NB4 (cell line): Measurements from ENCODE around the gene PHF12.

ENCODE experiments used
- POLR2A ChIP-seq: IDR thresholded peaks from 2 replicates; pipeline ENCODE4 v1.6.1; 2011; ENCODE audit warnings: mild to moderate bottlenecking; ENCODE audit not compliant: insufficient read length; ENCODE audit errors: extremely low read depth
- TF ChIP-seq, protein P1 (sequence below): IDR thresholded peaks from one replicate; pipeline ENCODE4 v1.5.1; 2012; ENCODE audit warnings: low read depth, low read length
- TF ChIP-seq, protein P2 (sequence below): IDR thresholded peaks from 2 replicates; pipeline ENCODE4 v1.6.1; 2011; ENCODE audit warnings: low read depth, low read length

DNA sequence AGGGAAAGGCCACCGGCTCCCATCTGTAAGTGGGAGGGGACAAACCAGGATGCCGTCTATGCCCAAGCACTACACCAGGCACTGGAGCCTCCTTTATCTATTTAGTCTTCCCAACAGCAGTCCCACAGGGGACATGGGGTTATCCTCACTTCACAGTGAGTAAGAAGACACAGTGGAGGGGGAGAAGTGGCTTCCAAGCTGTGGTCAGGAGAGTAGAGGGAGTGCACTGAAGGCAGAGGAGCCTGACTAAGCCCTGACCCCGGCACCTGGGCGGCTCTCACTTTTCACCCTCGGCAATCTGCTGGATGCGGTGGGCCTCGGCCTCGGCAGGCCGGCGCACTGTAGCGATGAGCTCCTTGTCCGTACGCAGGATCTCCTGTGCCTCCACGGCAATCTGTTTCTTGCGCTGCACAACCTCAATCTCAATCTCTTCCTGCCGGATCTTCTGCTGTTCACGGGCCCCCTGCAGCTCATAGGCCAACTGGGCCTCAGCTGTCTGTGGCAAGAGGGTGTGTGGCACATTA is 69.7 kb downstream of the PHF12 start:
- TF ChIP-seq POLR2A = no peak
- TF ChIP-seq, protein P1, sequence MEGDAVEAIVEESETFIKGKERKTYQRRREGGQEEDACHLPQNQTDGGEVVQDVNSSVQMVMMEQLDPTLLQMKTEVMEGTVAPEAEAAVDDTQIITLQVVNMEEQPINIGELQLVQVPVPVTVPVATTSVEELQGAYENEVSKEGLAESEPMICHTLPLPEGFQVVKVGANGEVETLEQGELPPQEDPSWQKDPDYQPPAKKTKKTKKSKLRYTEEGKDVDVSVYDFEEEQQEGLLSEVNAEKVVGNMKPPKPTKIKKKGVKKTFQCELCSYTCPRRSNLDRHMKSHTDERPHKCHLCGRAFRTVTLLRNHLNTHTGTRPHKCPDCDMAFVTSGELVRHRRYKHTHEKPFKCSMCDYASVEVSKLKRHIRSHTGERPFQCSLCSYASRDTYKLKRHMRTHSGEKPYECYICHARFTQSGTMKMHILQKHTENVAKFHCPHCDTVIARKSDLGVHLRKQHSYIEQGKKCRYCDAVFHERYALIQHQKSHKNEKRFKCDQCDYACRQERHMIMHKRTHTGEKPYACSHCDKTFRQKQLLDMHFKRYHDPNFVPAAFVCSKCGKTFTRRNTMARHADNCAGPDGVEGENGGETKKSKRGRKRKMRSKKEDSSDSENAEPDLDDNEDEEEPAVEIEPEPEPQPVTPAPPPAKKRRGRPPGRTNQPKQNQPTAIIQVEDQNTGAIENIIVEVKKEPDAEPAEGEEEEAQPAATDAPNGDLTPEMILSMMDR = no peak
- TF ChIP-seq, protein P2, sequence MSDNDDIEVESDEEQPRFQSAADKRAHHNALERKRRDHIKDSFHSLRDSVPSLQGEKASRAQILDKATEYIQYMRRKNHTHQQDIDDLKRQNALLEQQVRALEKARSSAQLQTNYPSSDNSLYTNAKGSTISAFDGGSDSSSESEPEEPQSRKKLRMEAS = no peak
